Measurements from ENCODE around the gene EGFLAM.

Gene EGFLAM

DNA sequence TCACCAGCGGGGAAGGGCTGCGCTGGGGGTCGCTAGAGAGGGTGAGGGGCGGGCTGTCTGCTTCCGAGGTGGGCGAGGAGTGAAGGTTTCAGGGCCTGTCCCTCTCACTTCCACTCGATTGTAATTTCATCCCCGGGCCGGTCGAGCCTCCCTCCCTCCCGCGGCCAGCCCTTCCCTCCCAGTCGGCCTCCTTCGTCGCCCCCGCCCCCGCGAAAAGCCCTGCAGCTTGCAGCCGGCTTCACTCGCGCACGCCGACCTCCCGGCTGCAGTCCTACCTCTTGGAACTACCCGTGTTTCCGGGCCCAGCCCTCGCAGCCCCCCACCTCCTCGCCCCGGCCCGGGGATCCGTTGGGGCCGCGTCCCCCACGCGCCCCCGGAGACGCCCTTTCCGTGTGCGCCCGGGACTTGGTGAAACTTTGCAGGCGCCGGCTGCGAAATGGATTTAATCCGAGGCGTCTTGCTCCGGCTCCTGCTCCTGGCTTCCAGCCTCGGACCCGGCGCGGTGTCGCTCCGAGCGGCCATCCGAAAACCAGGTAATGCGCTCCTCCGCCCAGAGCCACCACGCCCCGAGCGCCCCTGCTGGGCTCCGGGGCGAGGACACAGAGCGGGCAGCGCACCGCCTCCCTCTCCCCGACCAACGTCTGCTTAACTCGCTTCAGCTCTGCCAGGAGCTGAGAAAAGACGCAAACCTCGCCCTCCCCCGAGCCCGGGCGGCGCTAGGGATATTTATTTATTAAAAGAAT is at the start of gene EGFLAM:
Gene EGFLAM, plus strand, starts transcription at position 241 of the 743 bp plus-strand sequence. Its CDS starts 196 bp downstream, at position 437.
- FAIRE-seq: no peak

- FAIRE-seq: peak; percentile 65
These were observed 49.5 kb upstream of the EGFLAM start for GRCh38 chr5:38208782-38209378.

DNA sequence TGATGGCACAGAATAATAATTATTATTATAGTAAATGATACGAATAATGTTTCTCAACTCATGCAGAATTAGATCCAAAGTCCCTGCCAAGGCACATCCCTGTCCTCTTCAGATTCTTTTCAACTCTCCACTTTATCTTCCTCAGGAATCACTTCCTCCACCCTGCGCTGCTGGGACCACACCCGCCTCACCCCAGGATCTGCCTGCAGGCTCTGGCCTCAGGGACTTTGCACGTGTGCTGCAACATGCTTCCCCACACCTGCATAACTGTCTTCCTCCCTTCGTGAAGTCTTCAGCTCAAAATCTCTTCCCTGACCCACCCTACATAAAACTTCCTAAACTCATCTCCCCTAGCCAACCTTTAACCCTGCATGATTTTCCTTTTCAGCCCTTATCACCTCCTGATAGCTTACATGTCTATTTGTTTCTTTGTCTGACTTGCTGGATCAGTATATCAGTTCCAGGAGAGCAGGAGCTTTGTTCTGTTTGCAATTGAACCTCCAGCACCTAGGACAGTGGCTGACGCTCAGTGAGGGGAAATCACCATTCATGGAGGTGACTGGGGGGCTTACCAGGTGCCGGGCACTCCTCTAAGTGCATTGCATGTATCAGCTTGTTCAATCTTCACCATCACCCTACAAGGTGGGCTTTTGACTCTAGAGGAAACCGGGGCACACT is 47.5 kb upstream of the EGFLAM start:
- FAIRE-seq: no peak

DNA sequence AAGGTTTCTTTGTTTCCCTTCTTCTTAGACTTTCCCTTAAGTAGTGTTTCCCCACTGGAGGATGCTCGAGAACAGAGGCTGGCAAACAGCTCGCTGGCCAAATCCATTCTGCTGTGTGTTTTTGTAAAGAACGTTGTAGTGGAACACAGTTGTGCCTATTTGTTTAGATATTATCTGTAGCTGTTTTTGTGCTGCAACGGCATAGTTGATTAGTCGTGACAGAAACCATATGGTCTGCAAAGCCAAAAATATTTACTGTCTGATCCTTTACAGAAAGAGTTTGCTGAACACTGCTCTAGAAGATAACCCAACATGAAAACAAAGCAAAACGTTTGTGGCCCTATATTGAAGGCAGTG is 47.0 kb upstream of the EGFLAM start:
- FAIRE-seq: no peak

DNA sequence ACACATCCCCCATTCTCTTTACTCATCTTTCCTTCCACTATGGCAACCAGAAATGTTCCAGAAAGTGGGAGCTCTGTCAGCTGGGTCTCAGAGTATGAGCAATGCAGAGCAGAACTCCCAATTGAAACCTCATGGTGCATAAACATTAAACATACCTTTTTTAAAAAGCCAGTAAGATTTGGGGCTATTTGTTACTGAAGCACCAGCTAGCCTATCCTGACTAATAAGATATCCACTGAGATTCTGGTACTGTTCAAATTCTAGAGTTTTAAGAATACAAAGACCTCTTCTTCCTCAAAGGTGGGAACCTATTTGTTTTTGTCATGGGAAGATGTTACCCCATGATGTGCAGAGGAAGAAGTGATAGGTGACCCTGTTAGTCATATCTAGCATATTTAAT is 46.1 kb upstream of the EGFLAM start:
- no peak for FAIRE-seq

- FAIRE-seq: no peak
These were observed 32.3 kb upstream of the EGFLAM start for GRCh38 chr5:38226091-38226490.

GRCh38 chr5:38228914-38229313 is 29.4 kb upstream of the EGFLAM start:
- FAIRE-seq: no peak

DNA sequence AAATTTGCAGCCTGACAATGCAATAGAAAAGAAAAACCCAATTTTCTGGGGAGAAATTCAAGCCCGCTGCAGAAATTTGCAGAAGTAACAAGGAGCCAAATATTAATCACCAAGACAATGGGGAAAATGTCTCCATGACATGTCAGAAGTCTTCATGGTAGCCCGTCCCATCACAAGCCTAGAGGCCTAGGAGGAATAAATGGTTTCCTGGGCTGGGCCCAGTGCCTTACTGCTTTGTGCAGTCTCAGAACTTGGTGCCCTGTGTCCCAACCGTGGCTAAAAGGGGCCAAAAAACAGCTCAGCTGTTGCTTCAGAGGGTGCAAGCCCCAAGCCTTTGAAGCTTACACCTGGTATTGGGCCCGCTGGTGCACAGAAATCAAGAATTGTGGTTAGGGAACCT is 23.6 kb upstream of the EGFLAM start:
- FAIRE-seq: no peak

- no peak for FAIRE-seq
These were observed 20.7 kb upstream of the EGFLAM start for GRCh38 chr5:38237681-38238080.

GRCh38 chr5:38240212-38240611 is 18.1 kb upstream of the EGFLAM start:
- FAIRE-seq: no peak

DNA sequence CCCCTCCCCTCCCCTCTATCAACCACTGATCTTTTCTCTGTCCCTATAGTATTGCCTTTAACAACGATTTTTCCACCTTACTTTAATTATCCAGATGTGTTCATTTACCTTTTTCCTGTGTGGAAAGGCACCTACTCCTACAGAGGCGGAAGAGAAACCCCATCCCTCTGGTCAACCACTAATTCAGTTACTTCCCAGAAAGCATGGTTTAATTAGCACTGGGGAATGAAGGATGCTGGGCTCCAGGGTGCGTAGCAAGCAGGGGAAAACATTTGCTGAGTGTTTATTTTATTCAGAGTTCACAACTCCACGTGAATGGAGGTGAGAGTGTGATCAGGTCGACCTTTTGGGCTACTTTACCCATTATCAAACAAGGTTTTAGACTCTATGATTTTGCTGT is 16.7 kb upstream of the EGFLAM start:
- FAIRE-seq: no peak

DNA sequence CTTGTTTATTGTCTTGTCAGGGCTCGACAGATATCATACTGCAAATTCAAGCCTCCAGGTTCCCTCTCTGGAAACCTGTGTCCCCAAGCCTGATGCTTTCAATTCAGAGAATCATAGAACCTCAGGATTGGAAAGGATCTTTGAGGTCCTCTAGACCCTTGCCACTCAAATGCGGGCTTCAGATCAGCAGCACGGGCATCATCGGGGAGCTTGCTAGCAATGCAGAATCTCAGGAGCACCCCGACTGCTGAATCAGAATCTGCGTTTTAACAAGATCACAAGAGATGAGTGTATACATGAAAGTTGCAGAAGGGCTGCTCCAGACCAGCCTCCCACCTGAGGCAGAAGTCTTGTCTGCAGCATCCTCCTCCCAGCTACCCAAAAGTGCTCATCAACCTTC is 13.1 kb upstream of the EGFLAM start:
- no peak for FAIRE-seq

DNA sequence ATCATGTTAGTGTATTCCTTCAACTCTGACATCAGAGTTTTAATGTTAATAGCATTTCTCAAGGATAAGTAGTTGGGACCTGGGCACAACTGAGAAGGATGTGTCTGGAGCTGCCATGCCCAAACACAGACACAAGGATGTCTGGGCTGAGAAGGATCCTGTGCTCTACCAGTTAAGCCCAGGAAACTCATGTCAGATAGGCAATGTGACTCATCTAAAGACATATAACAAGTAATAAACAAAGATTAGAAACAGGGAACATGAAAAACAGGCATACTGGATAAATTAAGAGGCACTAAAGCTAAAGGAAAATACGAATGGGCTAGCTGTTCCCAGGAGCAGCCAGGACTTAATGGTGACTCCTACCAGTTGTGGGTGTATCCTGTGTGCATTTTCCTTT is 9.1 kb upstream of the EGFLAM start:
- FAIRE-seq: no peak

- no peak for FAIRE-seq
These were observed 8.5 kb upstream of the EGFLAM start for GRCh38 chr5:38249812-38250211.

GRCh38 chr5:38250763-38251448 is 7.5 kb upstream of the EGFLAM start:
- no peak for FAIRE-seq

DNA sequence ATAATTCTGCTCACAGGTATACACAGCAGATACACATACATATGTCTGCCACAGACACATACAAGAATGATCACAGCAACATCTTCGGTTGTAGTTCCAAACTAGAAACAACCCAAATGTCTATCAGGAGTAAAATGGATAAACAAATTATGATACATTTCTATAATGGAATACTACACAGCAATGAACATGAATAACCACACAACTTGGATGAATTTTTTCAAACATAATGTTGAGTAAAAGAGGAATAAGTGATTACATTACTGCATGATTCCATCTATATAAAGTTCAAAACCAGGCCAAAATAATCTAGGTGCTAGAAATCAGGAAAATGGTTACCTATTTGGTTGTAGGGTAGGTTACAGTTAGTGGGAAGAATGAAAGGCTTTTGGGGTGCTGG is 4.6 kb upstream of the EGFLAM start:
- no peak for FAIRE-seq

DNA sequence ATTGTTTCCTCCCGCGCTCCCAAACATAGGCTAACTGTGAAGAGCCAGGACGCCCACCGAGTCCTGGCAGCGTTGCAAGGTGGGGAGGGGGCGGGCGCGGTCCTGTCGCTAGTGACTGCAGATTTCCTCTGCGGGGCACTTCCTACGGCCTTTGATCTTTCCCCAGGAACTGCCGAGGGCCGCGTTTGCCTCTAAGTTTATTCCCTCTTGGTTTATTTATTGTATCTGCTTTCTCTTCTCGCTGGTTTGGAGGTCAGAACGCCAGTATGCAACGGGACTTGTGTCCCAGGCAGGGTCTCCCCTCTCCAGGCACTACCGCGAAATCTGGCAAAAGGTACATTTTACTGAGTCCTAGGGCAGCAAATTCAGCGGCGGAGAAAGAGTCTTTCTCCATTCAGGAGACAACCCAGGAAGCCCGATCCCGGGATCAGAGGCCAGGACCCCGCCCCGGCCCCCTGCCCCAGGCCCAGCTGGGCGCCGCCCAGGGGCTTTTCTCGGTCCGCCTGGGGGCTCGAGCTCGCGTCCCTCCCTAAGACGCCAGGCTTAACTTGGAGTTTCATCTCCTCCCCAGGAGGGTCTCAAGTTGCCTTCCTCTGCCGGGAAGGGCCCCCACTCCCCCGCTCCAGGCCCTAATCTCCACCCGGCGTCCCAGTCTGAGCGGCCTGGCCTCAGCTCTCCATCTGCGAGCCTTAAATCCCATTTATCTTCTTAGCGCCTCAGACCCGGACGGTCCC is 884 bp upstream of the EGFLAM start:
- FAIRE-seq: no peak

DNA sequence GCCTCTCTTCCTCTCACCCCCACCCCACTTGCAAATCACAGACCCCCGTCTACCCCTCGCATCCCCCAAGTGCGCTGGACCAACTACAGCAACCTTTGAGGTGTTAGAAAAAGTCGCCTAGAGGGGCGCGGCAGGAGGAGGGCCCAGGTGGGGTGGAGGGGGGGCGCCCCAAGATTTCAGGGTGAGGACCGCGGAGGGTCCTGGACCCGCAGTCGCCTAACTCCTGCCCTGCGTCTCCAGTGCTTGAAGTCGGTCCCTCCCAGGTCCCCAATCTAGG is 379 bp upstream of the EGFLAM start:
- FAIRE-seq: no peak

DNA sequence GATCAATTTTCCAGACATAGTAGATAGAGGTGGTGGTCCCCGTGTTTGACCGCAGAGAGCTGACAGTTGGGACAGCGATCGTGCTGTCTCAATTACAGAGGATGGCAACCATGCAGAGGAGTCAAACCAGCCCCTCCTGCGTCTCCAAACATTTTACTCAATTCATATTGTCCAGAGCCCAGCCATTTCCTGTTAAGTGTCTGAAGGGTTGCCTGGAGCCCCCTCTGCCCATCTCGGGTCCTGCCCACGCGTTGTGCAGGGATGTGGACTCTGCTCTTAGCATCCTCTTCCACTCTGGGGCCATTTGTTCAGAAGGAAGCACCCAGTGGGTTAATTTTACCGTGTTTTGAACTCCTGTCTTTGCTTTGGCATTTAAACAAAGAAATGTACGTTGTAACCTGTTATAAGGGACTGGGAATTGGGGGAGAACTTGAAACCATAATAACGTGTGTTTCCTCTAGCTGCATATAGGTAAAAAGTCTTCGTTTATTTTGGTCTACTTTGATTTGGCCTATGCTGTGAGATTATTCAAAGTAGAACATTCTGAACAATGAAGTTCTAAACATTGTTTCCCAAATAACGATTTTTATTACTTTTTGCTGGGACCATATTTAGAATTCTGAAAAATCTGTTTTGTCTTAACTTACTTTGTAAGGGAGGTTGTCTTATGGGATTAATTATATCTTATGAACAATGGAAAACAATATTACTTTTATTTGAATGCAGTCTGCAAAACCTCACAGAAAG is 876 bp downstream of the EGFLAM start:
- peak; percentile 94 for FAIRE-seq

DNA sequence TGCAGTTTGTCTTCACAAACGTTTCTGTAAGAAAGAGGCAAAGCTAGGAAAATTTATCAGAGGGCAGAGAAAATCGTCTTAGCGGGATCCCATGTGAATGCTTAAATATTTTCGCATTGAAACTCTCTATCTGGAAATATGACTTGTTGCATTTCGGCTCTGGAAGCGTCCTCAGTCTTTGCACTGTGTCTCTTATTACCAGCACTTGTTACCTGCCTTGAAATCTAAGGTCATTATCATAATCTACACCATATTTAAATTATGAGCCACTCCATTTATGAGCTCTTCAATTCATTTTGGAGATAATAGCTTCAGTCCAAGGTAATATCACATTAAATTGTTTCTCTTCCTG is 1.4 kb downstream of the EGFLAM start:
- FAIRE-seq: no peak

DNA sequence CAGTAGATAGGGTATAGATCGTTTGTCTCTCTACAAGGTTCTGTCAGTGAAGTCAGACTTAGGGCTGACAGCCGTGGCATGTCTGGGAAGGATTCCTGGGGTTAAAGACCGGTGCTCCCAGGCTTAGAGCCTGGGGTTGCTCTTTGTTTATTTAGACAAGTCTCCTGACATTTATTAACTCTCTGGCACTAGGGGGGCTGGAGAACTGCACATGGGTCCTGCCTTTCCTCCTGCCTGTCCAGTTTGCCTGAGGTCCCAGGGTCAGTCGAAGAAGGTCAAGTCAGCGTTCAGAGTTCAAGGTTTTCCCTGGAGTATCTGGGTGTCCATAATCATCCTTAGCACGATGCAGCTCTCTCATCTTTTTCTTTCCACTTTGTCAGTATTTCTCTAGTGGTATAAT is 5.6 kb downstream of the EGFLAM start:
- no peak for FAIRE-seq

DNA sequence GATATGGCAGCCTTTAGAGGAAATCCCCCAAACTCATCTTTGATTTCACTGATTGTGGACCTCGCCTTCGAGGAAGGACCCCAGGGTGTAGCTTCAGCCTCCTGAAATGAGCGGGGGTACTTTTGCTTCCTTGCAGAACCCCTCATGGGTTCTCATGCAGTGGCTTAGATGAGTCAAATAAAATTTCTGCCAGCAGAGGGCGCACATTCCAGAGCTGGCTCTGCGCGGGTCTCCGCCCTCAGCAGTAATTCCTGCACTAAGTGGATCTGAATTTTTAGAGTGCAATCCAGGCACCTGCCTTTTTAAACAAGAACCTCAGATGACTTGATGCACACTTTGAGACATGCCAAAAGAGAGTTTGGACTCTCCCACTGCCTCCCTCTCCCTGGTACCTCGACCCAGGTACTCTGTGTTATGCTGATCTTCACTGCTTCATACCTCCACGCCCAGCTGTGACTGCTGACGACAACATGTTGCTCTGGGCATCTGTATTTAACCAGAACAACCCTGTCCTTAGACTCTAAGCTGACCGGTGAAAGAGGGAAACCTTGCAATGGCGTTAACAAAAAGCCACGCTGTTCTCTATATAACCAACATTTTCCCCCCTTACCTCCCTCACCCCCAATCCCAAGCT is 7.3 kb downstream of the EGFLAM start:
- FAIRE-seq: no peak
